ENCODE data around the gene CCDC85C.

The CCDC85C gene

DNA sequence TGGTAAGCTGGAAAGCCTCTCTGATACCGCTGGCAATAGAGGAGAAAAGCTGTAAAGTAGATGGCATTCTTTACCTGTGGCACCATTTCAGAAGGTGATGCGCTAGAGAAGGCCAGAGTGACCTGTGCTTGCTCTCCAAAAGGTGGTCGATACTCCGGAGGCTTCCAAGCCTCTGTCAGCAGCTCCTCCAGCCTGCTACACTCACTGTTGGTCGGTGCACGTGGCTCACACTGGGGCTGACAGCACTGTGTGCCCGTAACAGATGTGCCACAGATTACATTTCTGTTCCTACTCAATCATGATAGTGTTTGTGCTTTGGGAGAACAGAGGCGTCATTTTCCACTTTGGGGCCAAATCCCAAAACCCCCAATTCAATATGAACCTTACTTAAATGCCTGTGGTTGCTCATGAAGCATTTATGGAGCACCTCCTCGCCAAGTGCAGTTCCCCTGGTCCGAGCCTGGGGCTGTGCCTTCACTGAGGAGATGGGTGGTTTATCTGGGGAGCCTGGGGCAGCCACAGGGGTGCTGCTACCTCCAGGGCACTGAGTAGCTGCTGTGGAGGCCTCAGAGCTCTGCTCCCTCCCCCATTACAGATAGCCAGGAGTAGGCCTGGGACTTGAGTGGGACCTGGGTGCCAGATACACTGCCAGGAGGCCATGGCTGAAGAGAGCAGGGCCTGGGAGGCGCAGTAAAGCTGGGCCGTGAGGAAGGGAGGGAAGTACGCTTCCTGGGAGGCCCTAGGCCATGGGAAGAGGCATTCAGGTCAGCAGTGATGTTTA, 96.0 kb downstream of the CCDC85C start:
- DNase-seq, result no peak

DNA sequence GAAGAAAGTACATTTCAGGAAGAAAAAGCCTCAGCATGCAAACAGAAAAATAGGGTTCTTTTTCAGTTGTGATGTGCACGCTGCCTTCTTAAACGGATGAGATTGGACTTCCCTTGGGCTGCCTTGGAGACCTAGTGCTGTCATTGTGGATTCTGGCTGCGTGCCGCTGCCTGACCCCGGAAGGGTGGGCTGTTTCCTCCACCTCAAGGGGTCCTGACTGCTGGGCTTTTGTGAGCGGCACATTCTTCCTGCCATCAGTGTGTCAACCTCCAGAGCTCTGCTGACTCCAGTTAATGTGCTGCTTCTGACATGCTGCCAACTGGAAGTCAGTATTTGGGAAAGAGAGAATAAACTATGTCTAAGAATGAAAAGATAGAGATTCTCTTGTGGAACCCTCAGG, 97.7 kb downstream of the CCDC85C start:
- DNase-seq, result no peak

DNA sequence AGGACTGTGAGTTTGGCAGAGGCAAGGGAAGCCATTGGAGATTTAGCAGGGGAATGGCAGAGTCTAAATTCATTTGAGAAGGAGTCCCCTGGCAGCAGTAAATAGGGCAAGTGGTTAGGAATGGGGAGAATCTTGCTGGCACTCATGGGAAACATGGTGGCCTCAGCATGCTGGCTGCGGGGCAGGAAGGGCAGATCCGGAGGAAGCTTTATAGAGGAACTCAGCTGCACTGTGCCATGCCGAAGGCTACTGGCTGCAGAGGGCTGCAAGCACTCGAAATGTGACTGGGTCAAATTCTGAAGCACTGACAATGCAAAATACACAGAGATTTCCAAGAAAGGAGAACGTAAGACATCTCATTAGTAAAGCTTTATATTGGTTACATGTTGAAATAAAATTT, 98.9 kb downstream of the CCDC85C start:
- DNase-seq, result no peak

DNA sequence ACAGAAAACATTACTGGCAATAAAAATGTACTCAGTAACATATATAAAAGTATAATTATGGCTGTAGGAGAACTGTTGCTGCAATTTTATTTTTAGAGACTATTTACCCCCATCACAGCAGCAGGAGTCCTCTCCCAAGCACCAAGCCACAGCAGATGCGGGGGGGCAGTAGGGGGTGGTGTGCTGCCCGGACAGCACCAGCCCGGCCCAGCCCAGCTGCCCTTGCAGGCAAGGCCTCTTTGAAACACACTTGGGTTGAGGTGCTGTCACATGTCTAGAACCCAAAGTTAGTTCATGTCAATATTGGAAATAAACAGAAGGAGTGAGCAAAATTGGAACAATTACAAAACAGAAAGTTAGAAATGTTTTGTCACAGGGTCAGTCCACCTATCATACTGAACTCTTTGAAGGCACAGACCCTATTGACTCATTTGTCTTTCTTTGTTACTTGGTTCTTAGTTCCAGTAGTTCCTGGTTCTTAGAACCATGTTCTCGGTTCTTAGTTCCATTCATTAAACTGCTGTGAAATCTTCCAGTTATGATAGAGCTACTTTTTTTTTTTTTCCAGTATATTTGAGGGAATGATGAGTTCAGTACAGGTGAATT, 100.1 kb downstream of the CCDC85C start:
- DNase-seq, result no peak

DNA sequence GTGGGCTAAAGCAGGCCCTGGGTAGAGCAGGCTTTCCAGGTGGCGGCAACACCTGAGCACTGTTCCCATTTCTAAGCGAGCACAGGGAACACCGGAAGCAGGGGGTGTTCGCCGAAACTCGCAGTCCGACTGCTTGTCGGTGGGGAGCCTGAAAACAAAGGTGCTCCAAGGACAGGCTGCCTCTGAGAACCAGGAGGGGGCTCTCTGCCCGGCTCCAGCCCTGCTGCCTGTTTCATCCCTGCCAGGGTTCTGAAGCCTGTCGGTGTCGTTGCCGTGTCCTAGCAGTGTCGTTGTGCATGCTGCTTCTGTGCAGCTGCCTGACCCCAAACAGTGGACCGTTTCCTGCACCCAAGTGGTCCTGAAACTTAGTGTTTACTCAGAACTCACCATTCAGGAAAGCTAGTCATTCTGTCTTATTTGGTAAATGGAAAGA, 101.0 kb downstream of the CCDC85C start:
- no peak for DNase-seq

DNA sequence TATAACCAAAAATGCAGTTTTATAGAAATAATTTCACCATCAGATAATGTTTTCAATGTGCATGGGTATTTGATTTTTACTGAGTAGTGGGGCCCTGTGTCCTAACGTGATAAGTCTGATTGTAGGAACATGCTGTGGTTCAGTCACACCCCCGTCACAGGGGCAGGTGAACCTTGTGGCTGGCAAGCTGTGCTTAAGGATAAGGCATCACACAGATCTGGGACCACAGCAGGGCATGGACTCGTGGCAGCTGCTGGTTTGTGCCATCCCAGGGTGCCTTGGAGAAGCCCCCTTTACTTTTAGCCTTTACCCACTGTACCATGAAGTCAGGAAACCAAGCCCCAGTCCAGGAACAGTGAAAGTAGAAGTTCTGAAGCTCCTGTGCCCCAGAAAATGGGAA, 106.1 kb downstream of the CCDC85C start:
- DNase-seq, result no peak

DNA sequence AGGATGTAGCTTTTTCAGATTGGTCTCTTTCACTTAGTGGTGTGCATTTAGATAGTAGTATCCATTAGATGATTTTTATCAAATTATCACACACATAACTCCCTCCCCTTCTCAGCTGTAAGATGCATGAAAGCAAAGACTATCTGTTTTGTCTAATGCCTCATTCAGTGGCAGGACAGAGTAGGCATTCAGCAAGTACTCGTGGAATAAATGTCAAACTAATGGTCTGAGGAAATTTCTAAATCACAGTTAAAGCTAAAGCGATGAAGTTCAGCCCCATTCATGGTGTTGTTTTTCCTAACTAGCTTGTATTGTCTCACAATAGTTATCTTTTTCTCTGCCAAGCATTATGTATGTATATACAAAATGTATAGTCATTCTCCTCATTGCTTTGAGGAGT, 106.7 kb downstream of the CCDC85C start:
- DNase-seq, result no peak

DNA sequence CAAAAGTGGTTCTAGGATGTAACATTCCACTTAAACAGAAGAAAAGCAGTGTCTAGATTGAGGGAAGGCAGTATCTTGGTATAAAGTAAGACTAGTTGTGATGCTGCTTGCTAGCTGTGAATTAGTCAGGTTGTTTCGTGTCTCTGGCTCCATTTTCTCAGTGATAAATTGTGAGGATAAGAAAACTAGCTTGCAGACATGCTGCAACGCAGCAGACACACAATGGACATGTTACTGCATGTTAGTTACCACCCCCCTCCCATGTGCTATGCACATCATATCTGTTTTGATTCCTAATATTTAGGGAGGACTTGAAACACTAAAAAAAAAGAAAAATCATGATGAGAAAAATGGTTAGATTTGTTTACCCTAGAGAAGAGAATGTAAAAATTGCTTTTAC, 119.9 kb downstream of the CCDC85C start:
- no peak for DNase-seq

DNA sequence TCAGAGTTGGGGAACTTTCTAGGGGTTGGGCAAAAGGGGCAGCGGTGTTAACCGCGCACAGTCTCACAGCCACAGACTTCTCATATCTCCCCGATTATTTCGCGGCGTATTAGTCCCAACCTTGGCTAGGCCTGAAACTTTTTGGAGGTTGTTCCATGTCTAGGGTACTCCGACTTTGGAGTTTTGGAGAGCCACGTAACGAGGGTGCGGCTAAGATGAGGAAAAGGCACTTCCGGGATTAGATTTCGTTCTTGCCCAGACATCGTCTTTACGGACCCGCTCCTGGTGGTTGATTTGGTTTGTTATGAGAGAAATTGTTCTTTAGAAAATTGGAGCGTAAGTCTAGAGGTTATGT, 122.3 kb downstream of the CCDC85C start:
- DNase-seq, result peak; percentile 45

DNA sequence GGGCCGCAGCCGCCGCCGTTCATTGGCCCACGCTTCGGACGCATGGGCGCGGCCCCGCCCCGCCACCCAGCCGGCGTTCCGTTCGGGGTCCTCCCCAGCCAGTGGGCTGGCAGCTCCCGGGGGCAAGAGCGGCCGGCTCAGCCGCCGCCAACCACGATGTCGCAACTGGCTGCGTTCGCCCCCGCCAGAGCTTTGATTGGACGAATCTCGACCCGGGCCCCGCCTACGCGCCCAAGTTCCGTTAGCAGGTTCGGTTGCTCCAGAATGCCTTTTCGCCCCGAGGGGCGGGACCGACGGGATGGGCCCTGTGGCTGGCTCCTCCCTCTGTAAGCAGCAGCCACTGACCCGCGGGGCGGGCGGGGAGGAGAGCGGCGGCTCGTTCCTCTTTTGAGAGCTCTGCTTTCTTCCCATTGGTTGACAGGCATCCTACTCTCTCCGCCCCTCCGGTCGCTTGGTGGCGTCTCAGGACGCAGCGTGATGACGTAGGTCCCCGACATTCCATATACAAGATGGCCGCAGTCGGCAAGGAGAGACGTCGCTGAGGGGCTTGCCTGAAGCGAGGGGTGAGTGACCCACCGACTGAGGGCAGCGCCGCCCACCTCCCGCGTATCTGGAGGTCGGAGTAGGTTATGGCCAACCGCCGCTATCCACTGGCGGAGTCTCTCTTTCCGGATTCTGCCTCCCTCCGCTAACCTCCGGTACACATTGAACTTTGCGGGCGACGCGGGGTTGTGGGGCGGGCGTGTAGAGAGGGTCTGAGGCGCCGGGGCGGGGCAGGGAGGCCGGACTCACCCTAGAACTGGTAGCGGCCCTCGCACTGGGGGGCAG, 122.9 kb downstream of the CCDC85C start, which contains the start of gene CCNK:
TSS of gene CCNK (plus strand) at position 493 of the 828 bp plus-strand sequence. CDS start 11,269 bp downstream, outside the sequence.
- peak; percentile 99 for DNase-seq

DNA sequence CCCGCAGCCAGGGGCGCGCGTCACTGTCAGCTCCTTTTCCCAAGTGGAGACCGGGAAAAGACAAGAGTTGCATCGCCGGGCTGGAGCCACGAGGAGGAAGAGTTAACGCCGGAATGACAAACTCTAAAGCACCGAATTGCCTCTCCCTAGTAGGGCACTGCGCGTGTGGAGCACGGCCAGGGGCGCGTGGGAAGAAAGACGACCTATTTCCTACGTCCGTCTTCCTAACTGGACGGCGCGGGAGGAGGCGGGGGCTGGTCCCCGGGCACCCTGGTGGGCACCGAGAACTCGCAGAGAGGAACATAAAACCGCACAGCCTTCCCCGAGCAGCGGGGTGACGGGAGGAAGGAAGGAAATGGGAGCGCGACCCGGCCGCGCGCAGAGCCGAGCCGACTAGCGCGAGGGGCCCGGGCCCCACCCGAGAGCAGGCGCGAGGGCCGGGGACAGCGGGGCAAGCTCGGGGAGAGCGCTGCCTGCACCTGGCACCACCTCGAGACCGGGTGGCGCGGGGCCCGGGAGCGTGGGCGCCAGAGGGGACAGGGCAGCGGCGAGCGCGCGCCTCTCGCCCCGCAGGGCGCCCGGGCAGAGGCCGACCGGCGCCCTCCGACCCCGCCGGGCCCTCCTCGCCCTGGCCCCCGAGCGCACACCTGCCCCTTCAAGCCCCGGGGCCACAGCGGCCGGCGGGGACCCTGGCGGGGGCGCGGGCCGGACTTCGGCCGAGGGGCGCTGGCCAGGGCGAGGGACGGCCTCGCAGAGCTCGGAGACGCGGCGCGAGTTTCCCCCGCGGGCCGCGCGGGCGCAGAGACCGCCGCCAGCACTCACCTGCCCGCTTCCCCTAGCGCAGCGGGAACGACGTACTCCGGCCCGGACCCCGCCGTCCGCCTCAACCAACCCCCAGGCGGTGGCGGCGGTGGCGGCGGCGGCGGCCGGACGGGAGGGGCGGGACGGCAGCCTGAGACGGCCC, 123.8 kb downstream of the CCDC85C start, which contains the start of gene SETD3:
TSS of gene SETD3 (minus strand) at position 954 of the 964 bp plus-strand sequence. CDS start 15,054 bp downstream, outside the sequence.
- peak; percentile 30 for DNase-seq

DNA sequence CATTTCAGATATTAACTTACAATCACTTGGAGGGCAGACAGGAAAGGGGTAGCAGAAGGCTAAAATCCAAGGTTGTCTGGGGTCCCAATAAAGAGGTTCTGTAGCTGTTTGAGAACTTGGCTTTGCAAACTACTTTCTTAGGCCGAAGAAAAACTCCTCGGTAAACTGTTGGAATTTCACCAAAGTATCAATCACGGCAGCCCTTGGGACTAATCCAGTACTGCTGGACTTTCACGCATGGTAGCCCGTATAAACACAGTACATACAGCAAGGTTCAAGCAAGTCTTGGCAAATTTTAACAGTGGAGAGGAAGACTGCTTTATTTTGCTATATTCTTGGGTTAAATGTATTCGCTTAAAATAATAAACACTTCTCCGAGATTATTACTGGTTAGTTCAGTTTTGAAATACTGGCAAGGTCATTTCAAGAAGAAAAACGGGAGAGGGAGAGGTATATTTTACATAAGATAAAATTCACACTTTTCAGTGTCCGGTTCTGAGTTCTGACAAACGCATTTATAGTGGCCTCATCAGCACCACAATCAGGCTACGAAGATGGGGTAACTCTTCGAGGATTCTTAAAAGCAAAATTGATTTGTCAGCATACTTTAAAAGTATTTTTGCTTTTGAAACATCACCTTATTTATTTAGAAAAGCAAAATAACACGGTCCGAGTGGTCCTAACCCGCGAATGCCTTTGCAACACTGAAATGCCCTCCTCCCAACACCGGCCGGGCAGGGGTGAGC, 124.7 kb downstream of the CCDC85C start:
- DNase-seq, result peak; percentile 10

DNA sequence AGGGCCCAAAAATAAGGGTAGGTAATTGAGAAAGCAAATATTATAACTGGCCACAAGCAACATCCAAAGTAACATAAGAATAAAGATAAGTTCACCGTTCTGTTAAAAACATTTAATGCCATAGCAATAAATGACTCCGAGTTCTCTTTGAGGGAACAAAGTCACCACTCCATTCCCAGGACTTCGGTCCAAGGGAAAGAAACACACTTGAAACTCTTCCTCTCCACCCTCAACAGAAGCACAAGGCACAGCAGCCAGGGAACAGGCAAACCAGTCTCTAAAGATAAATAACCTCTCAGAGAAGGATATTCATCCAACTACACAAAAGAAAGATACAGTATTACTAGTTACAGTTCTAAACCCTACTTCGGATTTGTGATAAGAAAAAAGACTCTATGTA, 125.9 kb downstream of the CCDC85C start:
- no peak for DNase-seq

DNA sequence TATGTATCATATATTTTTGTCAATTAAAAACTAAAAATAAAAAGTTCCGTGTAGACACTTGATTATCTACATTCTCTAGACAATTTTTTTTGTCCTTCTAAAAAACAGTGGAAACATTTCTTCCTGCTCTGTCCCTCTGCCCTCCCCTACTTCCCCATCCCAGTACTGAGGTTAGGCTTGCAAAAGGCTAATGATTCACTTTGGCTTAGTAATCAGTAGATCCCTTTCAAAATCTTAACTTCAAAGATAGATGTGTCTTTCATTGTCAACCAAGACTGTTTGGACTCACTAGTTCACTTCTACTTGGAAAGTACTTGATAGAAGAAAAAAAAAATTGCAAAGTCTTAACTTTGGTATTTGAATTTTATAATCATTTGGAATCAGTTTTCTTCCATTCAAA, 127.1 kb downstream of the CCDC85C start:
- no peak for DNase-seq

DNA sequence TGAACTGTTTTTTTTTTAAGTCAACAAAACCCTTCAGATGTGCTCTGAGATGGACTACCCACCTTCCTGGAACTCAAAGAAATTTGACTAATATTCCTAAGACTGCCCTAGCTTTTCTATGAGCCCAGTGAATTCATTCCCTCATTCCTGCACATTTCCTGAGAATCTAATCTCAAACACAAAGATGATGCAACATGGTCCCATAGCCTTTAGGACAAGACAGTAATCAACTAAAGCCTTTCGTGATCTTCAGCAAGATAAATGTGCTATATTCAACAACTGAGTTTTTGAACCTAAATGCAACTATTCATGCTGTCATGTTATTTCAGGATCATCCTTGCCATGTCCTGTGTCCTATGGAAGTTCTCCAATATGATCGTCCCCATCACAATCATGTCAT, 128.3 kb downstream of the CCDC85C start:
- DNase-seq, result no peak

DNA sequence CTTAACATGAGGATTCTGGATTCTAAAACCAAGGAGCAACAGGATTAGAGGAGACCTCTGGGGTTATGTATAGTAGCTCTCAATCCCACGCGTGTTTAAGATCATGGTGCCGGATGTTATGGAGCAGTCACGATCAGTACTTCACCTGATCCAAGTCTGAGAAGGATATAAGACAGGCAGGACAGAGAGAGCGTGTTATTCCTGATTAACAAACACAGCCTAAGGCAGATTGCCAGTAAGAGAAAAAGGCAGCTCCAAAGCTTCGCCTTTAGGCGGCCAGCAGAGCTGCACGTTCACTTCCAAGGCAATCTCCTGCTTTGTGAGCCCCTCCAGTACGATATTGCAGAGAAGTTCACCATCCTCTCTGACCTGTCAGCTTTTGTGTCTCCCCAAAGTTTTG, 128.8 kb downstream of the CCDC85C start:
- DNase-seq, result peak; percentile 3

DNA sequence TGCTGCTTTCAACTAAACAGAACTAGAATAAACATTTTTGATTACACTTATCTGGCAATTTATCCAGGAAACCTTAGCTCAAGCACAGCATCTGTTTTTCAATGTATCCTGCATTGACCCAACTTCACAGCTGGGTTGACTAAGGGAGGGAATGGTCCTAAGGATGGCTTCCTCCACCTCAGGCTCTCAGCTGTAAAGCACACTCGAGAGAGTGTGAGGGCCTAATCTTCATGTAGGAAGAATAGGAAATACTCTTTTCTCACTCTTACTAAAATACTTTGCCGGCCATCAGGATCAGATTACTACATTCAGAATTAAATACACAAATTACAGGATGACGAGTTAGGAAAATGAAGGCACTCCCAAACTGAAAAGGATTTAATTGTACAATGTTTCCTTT, 130.5 kb downstream of the CCDC85C start:
- DNase-seq, result no peak

DNA sequence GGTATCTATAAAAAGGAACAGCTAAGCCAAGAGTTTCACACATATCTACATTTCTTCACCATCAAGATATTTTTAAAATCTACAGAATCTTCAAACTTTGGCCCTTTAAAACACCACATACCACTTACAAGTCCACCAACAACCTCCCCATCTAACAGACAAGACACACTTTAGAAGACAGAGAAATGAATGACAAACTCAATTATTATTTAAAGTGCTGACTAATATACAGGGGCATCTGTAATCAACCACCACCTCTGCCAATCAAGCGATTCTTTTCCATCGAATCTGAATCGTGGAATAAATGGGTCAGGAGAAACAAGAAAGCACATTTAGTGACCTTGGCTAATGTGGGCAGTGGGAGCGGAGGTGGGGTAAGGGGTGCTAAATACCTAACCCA, 131.1 kb downstream of the CCDC85C start:
- no peak for DNase-seq

DNA sequence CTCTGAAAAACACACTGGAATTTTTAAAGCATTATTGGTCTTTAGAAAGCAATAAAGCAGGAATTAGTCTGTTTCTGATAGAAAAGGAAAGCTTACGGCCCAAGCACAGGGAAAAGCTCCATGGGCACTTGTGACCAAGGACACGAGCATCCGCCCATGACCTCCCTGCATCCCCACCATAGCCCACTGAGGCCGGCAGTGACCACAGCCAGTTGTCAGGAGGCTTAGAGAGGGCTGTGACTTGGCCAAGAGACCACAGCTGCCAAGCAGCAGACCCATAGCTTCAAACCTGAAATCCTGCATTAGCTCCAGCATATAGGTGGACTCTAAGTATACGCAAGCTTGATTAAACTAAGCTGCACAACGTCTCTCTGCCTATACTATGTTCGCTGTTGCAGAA, 132.3 kb downstream of the CCDC85C start:
- no peak for DNase-seq

DNA sequence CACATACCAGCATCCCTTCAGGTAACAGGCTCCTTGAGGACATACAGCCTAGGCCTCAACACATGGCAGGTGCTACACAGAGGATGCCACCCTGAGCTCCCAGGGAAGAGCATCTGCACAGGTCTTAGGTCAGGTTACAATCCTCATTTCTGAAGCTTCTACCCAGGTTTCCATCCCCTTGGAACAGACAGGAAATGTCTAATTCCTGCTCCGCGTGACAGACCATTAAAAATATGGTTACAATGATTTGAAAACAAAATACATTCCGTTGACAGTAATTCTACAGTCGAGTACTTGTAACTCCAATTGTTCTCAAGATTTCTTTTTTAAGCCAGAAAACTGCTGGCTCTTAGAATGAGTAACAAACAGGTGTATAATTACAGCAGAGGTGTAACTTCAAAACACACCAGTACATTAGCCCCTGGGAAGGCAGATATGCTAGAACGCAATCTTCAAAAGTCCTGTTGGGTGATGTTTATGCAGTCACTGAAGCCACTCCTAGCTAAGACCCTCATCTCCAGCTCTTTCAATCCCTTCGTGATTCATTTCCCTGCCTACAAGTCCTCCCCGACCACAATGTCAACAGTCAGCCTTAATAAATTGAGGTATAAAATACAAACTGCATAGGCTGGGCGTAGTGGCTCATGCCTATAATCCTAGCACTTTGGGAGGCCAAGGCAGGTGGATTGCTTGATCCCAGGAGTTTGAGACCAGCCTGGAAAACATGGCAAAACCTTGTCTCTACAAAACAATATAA, 135.0 kb downstream of the CCDC85C start:
- peak; percentile 6 for DNase-seq

DNA sequence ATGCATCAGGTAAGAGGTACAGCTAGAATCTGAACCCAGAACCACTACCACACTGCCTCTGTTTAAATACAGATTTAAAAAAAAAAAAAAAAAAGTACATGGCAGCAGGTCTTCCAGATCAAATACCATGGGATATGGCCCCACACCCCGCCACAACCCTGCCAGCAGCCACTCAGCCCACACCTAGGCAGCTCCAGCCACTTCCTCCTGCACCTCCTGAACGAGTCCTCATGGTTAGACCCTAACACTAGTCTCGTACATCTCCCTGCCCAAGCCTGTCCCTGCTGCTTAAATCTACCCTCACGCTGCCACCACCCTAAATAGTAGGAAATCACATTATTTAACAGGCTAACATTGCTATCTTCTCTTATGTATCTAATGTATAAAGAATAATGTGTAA, 135.9 kb downstream of the CCDC85C start:
- peak; percentile 30 for DNase-seq

Measured in NCI-H82 (cell line).